NCI-H146 (cell line): ENCODE results near the gene LYZ.

ENCODE experiments used
- DNase-seq: peaks from one replicate; lab custom pipeline; 2025; lab: John Stamatoyannopoulos, UW

LYZ gene

DNA sequence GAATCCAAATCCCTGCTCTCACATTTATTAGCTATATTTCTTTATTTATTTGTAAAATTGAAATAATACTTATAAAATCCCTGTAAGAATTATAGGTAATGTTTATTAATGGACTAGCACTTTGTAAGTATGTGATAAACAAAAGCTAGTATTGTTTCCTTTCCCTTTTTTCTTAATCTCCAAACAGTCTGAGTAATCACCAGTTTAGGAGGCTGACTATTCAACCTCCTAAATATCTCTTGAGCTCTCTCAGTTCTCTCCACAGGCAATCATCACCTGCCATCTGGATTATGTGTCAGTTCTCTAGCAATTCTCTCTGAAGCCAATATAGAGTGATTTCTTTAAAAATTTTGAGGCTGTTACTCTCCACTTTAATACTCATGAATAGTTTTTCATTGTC lies 9.2 kb upstream of the LYZ start:
- no peak for DNase-seq

DNA sequence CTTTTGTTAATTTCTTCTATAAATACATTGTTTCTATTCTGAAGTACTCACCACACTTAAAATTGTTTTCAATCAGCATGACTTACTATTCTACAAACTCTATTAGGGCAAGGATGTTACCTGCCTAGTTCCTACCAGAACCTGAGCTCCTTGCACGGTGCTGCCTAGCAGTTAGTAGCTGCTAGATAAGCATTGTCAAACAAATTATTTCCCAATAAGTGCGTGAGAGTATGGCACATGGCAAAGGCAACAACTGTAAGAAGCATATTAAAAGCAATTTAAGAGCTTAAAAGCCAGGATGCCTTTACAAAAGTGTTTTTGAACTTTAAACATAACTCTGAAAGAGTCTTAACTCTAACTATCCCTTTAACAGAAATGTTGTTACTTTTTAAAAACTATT lies 8.2 kb upstream of the LYZ start:
- DNase-seq, result no peak

DNA sequence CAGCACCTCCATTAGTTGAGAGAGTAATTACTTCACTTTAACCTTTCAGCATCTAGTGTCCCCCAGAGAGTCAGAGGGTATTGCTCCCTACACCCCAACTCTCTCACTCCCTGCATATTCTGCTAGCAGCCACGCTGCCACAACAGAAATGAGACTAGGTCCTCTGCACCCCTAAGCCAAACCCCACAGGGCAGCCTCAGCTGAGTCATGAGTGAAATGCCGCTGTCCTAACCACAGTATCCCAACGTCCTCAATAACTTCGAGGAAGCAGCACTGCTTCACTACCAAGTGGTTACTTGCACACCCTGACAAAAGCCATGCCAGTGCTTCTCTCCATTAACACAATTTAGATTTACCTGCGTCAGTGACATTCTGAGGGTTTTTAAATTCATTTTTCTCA lies 6.9 kb upstream of the LYZ start:
- DNase-seq, result no peak

DNA sequence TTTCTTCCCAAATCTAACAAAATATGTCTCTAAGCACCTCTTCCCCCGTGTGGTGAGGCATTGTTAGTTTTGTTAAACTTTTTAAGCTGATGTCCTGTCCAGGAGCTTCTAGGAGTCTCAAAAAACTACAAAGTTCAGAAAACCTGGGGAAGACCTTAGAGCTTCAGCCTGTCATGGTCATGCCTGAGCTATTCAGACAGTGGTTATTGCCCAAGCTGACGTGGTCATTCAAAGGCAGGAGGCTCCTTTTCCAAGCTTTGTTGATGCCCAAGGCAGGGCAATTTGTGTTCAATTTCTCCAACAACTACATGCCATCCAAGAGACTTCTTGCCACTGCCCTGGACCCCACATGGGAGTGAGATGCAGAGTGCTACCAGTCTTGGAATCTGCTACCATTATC lies 5.8 kb upstream of the LYZ start:
- no peak for DNase-seq

DNA sequence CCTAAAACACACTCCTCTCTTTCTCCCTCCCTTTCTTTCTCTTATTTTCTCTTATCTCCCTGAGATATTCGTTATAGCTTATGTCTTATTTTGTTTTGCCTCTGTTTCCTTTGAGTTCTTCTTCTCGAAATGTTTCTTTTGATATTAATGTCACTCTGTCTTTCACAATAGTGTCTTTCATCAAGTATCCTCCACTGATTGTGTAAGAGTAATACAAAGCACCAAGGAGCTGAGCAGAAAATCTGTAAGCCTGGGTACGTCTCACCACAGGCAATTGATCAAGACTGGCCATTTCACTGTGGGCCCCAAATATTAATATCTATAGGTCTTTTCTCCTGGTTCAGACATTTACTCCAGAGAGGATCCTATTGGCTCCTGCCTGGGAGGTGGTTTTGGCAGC lies 4.8 kb upstream of the LYZ start:
- no peak for DNase-seq

DNA sequence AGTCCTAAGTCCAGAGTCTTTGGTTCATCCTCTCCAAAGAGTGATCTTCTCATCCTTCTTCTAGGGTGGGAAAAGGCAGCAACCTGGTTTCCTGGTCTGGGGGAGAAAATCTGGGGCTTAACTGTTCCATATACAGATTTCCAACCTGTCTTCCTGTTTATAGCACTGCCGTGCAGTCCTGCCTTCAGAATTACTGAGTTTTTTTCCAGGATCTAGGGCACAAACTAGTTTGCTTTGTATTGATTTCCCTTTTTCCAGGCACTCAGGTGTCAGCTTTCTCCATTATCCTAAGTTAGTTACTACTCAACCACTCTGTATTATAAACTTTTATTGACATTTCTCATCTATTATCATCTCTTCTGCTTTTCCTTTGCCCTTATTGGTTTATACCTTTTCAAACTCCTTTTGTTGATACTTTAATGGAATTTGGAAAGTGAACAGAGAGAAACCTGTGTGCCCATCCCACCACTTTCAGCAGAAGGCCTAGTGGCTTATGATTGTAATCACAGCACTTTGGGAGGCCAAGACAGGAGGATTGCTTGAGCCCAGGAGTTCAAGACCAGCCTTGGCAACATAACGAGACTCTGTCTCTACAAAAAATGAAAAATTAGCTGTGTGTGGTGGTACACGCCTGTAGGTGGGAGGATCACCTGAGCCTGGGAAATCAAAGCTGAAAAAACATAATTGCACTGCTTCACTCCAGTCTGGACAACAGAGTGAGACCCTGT lies 4.1 kb upstream of the LYZ start:
- DNase-seq, result no peak

DNA sequence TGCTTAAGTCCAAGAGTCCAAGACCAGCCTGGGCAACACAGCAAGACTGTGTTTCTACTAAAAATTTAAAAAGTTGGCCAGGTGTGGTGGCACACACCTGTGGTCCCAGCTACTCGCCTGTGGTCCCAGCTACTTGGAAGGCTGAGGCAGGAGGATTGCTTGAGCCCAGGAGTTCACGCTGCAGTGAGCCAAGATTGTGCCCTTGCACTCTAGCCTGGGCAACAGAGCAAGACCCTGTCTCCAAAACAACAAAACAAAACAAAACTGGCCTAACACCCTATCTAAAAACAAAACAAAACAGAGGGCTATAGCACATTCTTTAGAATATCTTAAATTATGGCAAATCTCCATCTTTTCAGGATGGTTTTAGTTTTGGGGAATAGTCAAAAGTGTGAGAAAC lies 3.1 kb upstream of the LYZ start:
- DNase-seq, result no peak

DNA sequence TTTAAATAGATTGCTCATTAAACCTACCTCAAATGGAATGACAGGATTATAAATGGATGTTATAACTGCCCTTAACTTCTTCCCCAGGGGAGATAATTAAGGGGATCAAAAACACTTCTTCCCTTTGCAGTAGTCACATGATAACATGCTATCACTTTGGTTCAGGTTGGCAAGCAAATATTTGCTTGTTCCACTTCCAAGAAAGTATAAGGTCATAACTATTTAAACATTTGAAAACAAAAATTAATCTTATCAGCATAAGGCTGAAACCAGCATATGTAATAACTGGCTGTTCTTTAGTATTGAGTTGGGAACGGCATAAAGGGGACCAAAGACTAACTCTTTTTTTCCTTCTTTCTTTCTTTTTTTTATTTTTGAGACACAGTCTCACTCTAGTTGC lies 2.4 kb upstream of the LYZ start:
- peak; percentile 7 for DNase-seq

DNA sequence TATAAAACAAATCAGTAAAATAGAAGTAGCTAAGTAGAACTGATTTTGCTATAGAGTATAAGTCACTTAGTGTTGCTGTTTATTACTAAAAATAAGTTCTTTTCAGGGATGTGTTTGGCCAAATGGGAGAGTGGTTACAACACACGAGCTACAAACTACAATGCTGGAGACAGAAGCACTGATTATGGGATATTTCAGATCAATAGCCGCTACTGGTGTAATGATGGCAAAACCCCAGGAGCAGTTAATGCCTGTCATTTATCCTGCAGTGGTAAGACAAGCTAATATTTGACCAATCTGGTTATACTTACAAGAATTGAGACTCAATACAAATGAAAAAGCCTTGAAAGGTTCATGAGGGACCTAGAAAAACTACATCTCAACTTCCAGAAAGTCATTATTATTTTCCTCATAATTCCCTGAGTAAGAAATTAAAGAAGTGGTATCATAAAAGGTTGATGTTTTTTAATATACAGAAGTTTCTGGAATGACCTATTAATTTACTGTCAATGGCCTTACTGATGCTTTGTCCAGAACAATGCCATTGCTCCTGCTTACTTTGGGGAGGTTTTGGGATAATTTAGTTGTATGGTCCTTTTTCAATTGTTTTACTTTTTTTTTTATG lies 1.9 kb downstream of the LYZ start:
- peak; percentile 9 for DNase-seq

DNA sequence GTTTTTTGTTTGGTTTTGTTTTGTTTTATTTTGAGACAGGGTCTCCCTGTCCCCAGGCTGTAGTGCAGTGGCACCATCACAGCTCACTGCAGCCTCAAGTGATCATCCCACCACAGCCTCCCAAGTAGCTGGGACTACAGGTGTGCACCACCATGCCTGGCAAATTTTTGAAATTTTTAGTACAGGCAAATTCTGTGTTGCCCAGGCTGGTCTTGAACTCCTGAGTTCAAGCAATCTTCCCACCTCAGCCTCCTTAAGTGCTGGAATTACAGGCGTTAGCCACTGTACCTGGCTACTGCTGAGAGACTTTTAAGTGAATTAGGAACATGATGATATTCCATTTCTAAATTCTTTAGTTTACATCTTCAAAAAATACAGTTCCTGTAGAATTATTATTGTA lies 2.6 kb downstream of the LYZ start:
- no peak for DNase-seq

DNA sequence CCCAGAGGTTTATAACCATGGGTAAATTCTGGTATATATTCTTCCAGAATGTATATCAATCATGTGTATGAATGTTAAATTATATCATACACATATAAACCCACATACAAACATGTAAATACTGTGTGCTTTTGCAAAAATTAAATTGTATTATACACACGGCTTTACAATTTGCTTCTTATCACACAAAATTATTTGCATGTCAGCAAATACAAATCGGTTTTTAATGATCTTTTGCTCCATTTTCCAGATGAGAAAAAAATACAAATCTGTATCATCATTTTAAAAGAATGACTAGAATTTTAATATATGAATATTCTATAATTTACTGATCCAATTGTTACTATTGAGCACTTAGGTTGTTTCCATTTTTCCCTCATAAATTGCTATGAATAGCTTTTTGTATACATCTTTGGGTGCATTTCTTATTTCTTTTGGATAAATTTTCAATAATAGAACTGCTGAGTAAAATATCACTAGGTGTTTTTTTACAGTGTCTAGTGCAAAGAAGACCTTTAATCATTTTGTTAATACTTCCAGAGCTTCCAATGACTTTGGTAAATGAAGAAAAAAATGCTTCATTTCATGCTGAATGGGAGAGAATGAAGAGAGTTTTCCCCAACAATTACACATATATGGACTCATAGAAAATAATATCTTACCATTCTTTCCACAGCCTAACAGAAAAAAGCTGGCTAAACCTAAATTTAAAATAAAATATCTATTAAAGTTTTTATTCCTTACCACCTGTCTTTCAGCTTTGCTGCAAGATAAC lies 3.5 kb downstream of the LYZ start:
- no peak for DNase-seq

DNA sequence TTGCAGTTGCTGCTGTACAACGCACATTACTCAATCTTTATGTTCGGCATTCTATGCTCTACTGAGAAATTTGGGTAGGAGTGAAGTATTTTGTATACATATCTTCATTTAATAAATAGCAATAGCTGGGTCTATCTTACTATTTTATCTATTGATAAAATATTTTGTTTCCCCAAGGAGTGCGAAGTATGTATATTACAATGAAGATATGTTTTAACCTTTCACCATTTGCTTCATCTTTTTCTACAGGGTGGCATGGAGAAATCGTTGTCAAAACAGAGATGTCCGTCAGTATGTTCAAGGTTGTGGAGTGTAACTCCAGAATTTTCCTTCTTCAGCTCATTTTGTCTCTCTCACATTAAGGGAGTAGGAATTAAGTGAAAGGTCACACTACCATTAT lies 4.7 kb downstream of the LYZ start:
- DNase-seq, result no peak

DNA sequence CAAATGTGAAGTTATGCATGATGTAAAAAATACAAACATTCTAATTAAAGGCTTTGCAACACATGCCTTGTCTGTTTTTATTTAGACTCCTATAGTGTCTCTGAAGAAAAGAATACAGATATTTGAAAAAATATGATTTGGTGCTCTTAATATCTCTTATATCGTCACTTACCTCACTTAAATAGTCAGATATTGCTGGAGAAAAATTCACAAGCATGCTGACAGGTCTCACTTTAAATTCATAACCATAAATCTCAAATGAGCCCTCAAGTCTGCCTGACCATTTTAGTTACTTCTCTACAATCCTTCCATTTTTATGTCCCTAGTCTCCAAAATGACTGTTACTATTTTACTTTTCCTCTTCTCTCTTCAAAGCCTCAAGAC lies 6.0 kb downstream of the LYZ start:
- no peak for DNase-seq

DNA sequence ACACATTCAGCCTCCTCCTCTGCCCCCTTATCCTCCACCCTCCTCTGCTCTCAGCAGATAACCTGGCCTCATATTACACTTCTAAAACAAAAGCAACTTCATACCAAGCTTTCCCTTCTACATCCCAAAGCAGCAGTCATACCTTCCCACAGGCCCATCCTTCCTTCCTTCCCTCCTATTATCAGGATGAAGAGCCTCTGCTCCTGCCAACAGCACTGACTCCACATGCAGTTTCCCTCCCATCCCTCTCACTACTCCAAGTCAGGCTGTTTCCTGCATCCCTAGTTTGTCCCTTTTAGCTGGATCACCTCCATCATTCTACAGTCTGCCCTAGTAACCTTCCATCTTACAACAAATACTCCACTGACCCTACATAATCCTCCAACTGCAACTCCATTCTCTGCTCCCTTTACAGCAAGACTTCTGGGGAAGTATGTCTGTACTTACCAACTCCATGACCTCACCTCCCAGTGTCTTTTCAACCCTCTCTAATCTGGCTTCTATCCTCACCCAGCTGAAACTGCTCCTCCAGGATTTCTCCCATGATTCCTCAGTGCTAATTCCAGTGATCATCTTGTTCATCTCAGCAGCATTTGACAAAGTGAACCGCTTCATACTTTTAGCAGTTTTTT lies 6.5 kb downstream of the LYZ start:
- DNase-seq, result no peak

DNA sequence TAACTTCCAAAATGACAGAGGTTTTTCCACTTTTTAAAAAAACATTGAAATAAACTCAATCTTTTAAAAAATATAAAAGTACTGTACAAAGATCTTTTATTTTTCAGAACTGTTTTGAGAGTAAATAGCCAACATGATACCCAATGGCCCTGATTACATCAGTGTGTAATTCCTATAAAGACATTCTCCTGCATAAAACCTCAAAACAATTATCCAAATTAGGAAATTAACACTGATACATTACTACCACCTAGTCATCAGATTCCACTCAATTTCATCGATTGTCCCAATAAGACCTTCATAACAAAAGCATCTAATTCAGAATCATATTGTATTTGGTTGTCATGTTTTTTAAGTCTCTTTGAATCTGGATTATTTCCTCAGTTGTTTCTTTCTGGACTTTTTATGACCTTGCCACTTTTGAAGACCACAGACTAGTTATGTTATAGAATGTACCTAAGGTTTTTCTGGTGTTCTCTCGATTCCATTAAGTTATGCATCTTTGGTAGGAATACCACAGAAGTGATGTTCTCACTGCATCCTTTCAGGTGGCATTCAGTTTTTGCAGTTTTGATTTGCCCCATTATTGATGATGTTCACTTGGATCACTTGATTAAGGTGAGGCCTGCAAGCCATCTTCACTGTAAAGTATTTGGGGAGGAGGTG lies 7.3 kb downstream of the LYZ start:
- no peak for DNase-seq

DNA sequence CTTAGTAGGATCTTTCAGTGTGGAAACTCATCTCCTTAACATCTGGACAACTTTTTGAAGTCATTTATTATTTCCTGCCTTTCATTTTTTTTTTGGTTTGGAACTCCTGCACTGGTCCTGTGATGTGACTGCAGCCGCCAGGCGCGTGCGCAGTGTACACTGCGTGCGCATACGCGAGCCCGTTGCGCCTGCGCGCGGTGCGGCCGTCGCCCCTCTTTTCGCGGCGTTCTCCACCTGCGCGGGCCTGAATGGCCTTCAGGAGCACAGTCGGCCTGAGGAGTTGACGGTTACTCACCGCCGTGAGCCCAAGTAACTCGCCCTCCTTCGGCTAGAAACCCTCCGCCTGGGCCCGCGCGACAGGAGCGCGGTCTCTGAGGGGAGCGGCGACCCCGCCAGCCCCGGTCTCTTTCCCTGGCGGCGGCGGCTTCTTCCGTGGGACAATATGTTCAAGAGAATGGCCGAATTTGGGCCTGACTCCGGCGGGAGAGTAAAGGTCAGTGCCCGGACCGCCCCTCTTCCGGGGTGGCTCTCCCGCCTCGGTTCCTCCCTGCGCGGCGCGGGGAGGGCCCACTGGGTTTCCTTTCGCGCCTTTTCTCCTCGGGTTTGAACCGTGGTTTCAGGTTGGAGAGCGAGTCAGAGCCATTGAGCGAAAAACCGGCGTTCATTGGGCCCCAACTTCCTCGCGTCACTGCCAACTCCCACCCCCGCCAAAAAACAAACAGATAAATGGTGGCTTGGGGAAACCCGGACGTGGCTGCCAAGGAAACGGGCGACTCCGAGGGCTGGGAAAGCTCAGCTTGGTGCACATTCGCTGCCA lies 11.6 kb downstream of the LYZ start, which contains the start of gene YEATS4:
TSS of gene YEATS4 (plus strand) at position 213 of the 817 bp plus-strand sequence. CDS start at position 443, 230 bp downstream.
- peak; percentile 98 for DNase-seq

DNA sequence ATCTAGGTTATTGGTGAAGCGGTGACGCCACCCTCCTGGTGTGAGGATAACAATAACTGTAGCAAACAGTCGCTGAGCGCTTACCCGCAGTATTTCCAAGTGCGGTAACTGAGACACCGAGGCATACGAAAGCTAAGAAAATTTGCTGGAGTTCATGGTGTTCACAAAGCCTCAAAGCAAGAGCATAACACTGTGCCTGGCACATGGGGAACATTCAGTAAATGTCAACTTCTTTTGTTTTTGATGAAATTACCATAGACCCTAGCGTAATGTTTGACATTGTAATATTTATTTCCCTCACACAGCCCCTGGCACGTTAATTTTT lies 12.1 kb downstream of the LYZ start:
- DNase-seq, result no peak

DNA sequence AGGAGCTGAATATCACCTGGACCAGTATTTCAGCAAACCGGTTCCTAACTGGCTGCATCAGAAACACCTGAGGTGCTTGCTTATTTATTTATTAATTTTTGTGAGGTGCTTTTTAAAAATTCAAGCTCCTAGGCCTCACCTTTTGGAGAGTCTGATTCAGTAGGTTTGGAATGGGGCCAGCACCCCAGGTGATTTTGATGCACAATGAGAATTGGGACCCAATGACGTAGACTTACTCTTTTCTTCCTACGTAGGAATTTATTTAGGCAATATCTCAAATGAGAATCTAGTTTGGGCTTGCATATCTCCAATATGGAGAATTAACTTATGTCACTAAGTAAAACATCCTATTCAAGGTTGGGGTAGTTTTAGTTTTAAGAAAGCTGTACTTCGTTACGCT lies 18.6 kb downstream of the LYZ start:
- DNase-seq, result no peak

DNA sequence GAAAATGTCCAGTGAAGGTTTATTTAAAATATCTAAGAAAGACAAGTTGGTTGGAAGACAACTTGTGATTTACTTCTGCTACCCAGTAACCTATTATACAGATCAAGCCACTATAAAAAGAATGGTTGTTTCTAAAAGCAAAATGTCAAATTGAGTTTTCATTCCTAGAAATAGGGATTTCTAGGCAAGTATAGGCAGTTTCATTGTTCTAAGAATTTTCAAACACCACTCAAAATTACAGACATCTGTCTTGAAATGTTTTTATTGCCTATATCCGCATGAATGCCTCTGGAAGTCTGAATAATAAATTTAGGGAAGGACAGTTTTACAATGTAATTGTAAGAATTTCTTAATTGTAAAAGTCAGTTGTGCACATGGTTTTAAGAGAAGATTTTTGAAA lies 20.0 kb downstream of the LYZ start:
- DNase-seq, result no peak

DNA sequence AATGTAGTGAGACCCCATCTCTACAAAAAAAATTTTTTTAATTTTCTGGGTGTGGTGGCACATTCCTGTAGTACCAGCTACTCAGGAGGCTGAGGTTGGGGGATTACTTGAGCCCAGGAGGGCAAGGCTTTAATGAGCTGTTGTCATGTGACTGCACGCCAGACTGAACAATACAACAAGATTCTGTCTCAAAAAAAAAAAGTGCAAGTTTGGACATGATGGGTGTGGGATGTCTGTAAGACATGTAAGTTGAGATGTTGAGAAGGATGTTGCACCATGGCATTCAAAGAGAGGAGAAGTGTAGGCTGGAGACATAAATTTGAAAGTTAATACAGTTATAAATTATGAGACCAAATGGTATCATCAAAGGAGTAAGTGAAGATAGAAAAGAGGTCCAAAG lies 34.9 kb downstream of the LYZ start:
- no peak for DNase-seq

DNA sequence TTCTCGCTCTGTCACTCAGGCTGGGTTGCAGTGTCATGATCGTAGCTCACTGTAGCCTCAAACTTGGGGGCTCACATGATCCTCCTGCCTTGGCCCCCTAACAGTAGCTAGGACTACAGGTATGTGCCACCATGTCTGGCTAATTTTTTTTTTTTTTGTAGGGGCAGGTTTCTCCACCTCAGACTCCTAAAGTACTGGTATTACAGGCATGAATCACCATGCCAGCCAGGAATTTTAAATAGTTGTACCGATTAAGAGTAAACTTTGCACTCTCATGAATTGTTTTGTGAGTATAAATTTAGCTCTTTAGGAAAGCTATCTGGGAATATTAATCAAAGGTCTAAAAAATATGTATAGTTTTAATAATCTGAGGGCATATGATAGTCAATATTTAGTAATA lies 36.9 kb downstream of the LYZ start:
- no peak for DNase-seq

DNA sequence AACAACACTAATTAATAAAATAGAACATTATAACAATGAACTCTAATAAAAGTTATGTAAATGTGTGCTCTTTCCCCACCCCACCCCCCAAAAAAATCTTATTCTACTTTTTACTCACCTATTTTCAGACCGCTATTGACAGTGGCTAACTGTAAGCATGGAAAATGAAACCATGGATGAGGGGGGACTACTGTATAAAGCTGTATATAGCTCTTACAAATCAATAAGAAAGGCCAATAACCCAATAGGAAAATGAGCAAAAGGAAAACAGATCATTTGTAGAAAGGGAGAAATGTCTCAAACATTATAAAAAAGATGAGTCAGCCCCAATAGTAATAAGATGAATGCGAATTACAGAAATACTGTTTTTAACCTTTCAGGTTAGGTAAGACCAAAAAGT lies 38.7 kb downstream of the LYZ start:
- DNase-seq, result no peak
